HEK293T (cell line): ENCODE data around the gene FNDC3B.

Source experiments
- BHLHE40 ChIP-seq: fragments of 450-650 bp; IDR thresholded peaks from 2 replicates; pipeline ENCODE4 v1.6.1; 2016; ENCODE audit warnings: mild to moderate bottlenecking, moderate library complexity, borderline replicate concordance
- ELF4 ChIP-seq: fragments of 450-650 bp; IDR thresholded peaks from 2 replicates; pipeline ENCODE4 v1.6.1; 2017; ENCODE audit warnings: antibody characterized with exemption
- FOXA1 ChIP-seq: fragments of 450-650 bp; IDR thresholded peaks from 2 replicates; pipeline ENCODE4 v1.6.1; 2016; ENCODE audit warnings: mild to moderate bottlenecking
- FOXM1 ChIP-seq: fragments of 450-650 bp; IDR thresholded peaks from 2 replicates; pipeline ENCODE4 v1.6.1; 2017; ENCODE audit warnings: mild to moderate bottlenecking, borderline replicate concordance
- SP1 ChIP-seq: fragments of 450-650 bp; IDR thresholded peaks from 2 replicates; pipeline ENCODE4 v1.6.1; 2017

- no peak for TF ChIP-seq FOXA1
- no peak for TF ChIP-seq BHLHE40
- TF ChIP-seq FOXM1, result no peak
- no peak for TF ChIP-seq ELF4
- TF ChIP-seq SP1, result no peak
These were observed 341.3 kb downstream of the FNDC3B start for GRCh38 chr3:172380632-172381031.
